ENCODE results near the gene WEE2. TPM values are rescaled to one million over a fixed set of nuclear protein-coding genes. Genes with fewer than 3 reads are reported as not detected.

WEE2 gene
- total and polyA plus RNA-seq, 8 donors, result 0.23 to 0.64 (median 0.44) TPM; not detected in 2

DNA sequence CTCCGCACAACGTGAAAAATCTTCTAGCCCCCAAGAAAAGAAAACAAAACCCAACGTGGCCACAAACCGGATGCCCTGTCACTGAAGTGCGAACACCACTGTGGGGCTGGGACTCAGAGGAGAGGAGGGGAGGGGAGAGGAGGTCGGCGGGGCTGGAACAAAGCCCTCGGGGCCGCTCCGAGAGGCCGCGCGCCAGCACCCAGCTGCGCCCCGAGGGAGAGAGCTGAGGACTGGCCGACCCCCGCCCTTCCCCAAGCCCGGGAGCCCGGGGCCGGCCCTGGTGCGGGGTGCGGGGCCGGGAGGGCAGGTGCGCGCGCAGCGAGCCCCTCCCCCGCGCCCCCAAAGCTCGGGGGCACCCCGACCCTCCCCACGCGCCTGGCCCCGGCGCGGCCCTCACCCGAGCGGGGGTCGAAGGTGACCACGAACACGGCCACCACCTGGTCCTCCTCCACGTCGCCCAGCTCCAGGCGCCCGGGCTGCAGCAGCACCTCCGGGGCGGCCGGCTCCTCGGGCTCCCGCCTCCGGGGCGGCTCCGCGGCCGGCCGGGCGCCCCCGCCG is 6.6 kb upstream of the WEE2 start:
- Histone ChIP-seq H3K9me3 (no peaks in the 10 kb centered on the region), H3K4me1 (peaks cover 2 to 50% of the 10 kb centered on the region in 2 donors), H3K27ac (peak overlapping the region; percentile 77 to 78), H3K27me3 (peaks cover 0 to 25% of the 10 kb centered on the region in 2 donors), H3K4me3 (peak overlapping the region; percentile 71 to 77), H3K36me3 (no peaks in the 10 kb centered on the region)
- TF ChIP-seq, protein P1, sequence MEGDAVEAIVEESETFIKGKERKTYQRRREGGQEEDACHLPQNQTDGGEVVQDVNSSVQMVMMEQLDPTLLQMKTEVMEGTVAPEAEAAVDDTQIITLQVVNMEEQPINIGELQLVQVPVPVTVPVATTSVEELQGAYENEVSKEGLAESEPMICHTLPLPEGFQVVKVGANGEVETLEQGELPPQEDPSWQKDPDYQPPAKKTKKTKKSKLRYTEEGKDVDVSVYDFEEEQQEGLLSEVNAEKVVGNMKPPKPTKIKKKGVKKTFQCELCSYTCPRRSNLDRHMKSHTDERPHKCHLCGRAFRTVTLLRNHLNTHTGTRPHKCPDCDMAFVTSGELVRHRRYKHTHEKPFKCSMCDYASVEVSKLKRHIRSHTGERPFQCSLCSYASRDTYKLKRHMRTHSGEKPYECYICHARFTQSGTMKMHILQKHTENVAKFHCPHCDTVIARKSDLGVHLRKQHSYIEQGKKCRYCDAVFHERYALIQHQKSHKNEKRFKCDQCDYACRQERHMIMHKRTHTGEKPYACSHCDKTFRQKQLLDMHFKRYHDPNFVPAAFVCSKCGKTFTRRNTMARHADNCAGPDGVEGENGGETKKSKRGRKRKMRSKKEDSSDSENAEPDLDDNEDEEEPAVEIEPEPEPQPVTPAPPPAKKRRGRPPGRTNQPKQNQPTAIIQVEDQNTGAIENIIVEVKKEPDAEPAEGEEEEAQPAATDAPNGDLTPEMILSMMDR (IDR thresholded peaks at IDR 0.05), result no peak
- DNase-seq (peak; percentile 34 to 81 (median 59)), ATAC-seq (peak; percentile 78)
- intact Hi-C loops (cut with DNase I), result no loop called here

DNA sequence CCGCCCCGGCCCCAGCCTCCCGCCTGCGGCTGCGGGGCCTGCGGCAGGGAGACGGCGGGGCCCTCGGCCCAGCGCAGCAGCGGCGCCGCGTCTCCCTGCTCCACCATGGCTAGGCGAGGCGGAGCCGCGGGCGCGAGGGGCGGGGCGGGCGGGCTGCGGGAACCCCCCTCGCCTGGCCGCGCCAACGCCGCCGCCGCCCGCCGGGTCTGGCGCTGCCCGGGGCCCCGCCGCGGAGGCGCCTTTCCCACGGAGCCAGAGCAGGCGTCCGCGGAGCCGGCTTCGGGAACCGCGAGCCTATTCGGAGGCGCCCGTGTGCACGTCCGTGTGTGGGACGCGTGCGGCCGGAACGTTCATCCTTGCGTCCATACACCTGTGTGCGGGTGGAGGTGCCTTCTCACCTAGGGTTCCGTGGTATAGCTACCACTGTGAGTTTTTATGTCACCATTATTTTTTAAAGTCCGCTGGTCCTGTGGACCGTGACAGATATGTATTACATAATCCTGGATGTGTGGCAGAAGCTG is 6.0 kb upstream of the WEE2 start, which contains the start of gene DENND11:
Gene DENND11 (minus strand): TSS at position 120 of the 521 bp plus-strand sequence. CDS start 13 bp downstream, at position 107.
- H3K4me1 ChIP-seq, result peaks cover 2 to 45% of the 10 kb centered on the region in 2 donors
- H3K27me3 ChIP-seq, result peaks cover 0 to 25% of the 10 kb centered on the region in 2 donors
- DNase-seq, result peak; percentile 36 to 89 (median 56)
- peak; percentile 83 for ATAC-seq
- TF ChIP-seq, protein P1 (IDR thresholded peaks at IDR 0.05), result no peak
- H3K27ac ChIP-seq, result peak within 1 kb of the TSS; percentile 77 to 78
- no peaks in the 10 kb centered on the region for H3K9me3 ChIP-seq
- peak within 1 kb of the TSS; percentile 71 to 77 for H3K4me3 ChIP-seq
- intact Hi-C loops (cut with DNase I), result no loop called here
- H3K36me3 ChIP-seq, result no peaks in the 10 kb centered on the region

DNA sequence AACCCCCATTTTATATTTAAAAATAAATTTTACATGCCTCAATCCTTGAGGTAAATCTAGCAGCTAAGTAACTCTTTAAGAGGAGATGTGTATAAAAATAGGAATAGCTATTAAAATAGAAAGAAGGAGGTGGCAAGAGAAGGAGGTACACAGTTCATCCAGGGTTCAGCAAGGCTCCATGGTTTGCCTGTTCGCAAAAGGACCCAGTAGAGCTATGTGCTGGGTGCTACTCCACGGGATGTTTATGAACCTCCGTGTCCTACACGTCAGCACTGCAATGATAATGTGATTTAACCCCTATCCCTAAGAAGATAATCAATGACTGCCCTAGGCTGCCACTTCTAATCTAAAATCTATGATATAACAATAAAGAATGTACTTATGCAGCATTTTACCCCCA is 5.3 kb upstream of the WEE2 start:
- Histone ChIP-seq H3K9me3 (no peaks in the 10 kb centered on the region), H3K4me1 (peaks cover 2 to 38% of the 10 kb centered on the region in 2 donors), H3K36me3 (no peaks in the 10 kb centered on the region), H3K27me3 (peaks cover 0 to 25% of the 10 kb centered on the region in 2 donors), H3K27ac (no peak overlapping the region), H3K4me3 (peak overlapping the region in 1 of 2 donors; percentile 56)
- TF ChIP-seq, protein P1 (IDR thresholded peaks at IDR 0.05), result no peak
- intact Hi-C loops (cut with DNase I), result no loop called here
- ATAC-seq (no peak), DNase-seq (no peak)

DNA sequence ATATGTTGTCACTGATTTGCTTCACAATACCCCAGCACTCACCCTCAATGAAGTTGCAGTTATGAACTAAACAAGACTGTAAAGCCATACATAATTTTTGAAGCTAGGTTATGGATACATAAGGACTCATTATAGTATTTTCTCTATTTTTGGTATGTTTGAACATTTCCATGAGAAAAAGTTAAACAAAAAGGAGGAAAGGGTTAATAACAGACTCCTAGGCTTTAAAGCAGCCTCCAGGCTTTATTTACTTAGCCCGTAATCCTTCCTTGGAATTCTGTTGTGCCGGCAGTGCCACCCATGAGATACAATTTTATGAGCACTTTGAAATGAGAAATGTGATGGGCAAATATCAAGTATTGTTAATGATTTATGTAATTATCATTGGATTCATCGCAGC is 4.0 kb upstream of the WEE2 start:
- H3K27ac ChIP-seq, result no peak overlapping the region
- H3K27me3 ChIP-seq, result peaks cover 0 to 25% of the 10 kb centered on the region in 2 donors
- DNase-seq, result no peak
- no peaks in the 10 kb centered on the region for H3K36me3 ChIP-seq
- H3K9me3 ChIP-seq, result no peaks in the 10 kb centered on the region
- no peak for ATAC-seq
- TF ChIP-seq, protein P1 (IDR thresholded peaks at IDR 0.05), result no peak
- no peak overlapping the region for H3K4me3 ChIP-seq
- intact Hi-C loops (cut with DNase I), result no loop called here
- H3K4me1 ChIP-seq, result peaks cover 2 to 25% of the 10 kb centered on the region in 2 donors

DNA sequence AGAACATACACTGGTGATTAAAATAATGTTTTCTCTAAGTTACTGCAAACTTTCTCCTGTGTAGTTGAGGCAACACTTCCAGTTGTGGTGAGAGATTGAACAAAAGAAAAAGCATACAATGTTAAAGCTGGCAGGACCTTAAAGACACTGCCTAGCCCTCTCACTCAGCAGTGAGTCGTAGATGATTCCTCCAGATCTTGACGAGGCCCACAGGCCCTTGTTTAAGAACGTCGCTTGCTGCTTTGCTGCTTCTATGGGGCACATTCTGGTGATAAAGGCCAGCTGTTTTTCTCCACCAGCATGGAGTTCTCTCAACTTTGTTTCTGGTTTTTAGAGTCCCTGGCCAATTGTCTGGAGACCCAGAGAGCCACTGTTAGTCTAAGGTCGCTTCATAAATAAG is 3.4 kb upstream of the WEE2 start:
- Histone ChIP-seq H3K4me3 (no peak overlapping the region), H3K4me1 (peaks cover 2 to 22% of the 10 kb centered on the region in 2 donors), H3K27ac (no peak overlapping the region), H3K27me3 (peaks cover 0 to 25% of the 10 kb centered on the region in 2 donors), H3K36me3 (no peaks in the 10 kb centered on the region), H3K9me3 (no peaks in the 10 kb centered on the region)
- TF ChIP-seq, protein P1 (IDR thresholded peaks at IDR 0.05), result no peak
- ATAC-seq (no peak), DNase-seq (no peak)
- intact Hi-C loops (cut with DNase I), result no loop called here

Measured in left lung (tissue), 10 donors.